ENCODE measurements around the gene PSIP1.

The PSIP1 gene

DNA sequence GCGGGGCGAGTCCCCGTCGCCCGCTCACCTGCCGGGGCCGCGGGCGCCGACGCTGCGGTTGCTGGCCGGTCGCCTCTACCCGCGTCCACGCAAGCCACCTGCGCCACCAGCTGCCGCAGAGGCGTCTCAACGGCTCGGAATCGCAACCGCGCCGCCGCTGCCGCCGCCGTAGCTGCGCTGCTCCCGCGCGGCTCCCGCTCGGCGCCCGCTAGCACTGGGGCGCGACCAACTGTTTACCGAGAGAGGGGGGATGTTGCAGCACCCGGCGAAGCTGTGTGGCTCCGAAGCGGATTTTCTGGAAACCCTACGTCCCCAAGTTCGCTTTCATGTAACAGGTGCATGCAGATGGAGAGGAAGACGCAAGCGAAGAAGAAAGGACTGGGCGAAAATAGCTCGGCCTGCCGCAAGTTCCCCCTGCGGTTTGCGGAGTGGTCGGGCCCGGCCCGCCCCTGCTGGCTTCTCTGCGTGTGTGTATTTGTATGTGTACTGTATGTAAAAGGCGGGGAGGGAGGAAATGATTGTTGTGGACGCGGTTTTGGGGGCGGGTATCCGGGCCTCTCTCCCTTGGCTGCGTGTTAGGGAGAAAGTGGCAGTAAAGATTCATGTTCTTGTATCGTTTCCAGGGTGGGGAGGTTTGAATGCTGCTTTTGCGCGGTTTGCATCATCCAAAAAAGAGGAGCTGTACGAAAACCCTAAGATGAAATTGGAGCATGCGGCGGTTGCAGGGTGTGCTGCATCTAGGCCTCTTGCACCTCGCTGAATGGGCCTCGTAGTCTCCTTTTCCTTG lies at the start of gene PSIP1:
Gene PSIP1, minus strand, starts transcription at position 182 of the 787 bp plus-strand sequence. CDS start 782 bp downstream, outside the sequence.
- TF ChIP-seq MYC (IDR thresholded peaks at IDR 0.05; ENCODE audit: low read depth, low read length) (no peak; the same call in none of the 2 replicates), POLR2A (IDR thresholded peaks at IDR 0.05; ENCODE audit: extremely low read depth, insufficient read length) (peak; percentile 93)
- TF ChIP-seq, protein P1, sequence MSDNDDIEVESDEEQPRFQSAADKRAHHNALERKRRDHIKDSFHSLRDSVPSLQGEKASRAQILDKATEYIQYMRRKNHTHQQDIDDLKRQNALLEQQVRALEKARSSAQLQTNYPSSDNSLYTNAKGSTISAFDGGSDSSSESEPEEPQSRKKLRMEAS (IDR thresholded peaks at IDR 0.05; ENCODE audit: low read depth, low read length) = peak; percentile 55
- TF ChIP-seq, protein P2, sequence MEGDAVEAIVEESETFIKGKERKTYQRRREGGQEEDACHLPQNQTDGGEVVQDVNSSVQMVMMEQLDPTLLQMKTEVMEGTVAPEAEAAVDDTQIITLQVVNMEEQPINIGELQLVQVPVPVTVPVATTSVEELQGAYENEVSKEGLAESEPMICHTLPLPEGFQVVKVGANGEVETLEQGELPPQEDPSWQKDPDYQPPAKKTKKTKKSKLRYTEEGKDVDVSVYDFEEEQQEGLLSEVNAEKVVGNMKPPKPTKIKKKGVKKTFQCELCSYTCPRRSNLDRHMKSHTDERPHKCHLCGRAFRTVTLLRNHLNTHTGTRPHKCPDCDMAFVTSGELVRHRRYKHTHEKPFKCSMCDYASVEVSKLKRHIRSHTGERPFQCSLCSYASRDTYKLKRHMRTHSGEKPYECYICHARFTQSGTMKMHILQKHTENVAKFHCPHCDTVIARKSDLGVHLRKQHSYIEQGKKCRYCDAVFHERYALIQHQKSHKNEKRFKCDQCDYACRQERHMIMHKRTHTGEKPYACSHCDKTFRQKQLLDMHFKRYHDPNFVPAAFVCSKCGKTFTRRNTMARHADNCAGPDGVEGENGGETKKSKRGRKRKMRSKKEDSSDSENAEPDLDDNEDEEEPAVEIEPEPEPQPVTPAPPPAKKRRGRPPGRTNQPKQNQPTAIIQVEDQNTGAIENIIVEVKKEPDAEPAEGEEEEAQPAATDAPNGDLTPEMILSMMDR (IDR thresholded peaks at IDR 0.05; ENCODE audit: low read depth, low read length) = no peak
- peak; percentile 99 for DNase-seq (ENCODE audit: low read depth)

DNA sequence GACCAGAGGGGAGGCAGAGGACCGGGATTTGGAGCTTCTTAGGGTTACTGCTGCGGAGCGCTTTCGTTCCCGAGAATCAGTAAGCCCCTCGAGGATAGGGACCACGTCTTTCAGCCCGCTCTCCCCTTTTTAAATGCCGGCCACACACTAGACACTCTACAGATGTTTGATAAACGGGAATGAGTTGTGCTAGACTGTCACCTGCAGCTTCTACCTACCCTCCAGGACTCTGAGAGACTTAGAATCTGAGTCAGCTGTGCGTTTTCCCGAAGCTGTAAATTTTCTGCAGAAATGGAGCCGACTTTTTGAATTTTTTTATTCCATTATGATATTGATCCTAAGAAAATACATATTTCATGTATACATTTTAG lies 42.7 kb upstream of the PSIP1 start:
- TF ChIP-seq, protein P1 (IDR thresholded peaks at IDR 0.05; ENCODE audit: low read depth, low read length) = no peak
- TF ChIP-seq POLR2A (IDR thresholded peaks at IDR 0.05; ENCODE audit: extremely low read depth, insufficient read length) (no peak), MYC (IDR thresholded peaks at IDR 0.05; ENCODE audit: low read depth, low read length) (no peak)
- TF ChIP-seq, protein P2 (IDR thresholded peaks at IDR 0.05; ENCODE audit: low read depth, low read length) = no peak
- DNase-seq (ENCODE audit: low read depth) = no peak

More for the DNA sequence above, at the start of gene PSIP1:
- H3K4me3 ChIP-seq (ENCODE audit: low read depth, low read length) = peak within 1 kb of the TSS; percentile 71

DNA sequence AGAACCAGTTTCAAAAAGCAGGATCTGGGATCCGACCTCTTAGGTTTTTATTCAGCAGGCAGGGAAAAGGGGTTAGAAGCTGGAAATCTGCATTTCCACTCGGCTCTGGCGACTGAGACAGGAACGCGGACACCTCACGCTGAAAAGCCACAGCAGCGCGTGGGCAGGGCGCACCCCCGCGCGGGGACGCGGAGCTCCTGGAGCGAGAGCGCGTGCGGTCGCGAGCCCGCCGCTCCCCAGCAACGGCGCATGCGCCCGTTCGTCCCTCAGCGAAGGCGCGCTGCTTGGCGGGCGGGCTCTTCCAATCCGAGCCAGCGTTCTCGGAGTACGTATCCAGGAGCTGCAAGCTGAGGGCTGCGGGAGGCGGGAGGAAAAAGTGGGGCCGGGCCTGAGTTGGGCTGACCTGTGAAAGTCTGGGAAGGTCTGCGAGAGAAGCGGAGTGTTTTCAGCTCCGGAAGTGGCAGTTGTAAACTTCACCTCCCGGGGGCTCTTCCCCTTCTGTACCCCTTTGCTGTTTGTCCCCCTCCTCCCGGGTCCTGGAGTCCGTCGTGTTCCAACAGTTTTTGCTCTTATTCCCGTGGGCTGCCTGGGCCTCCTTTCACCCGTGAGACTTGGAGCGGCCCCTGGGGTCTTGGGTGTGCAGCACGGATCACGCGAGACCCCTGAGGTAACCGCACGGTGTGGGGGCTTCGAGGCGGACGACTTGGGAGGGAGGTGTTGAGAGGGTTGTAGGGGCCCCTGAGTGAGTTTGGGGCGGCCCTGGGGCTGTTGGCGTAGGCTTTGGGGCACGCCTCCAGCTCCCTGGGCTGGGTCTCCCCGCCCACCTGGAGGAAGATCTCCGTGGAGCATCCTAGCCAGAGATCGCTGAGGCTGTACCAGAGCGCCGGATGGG lies 42.1 kb upstream of the PSIP1 start, which contains the start of gene CCDC171:
Gene CCDC171, plus strand, starts transcription at position 408 of the 892 bp plus-strand sequence. CDS start 11,046 bp downstream, outside the sequence.
- DNase-seq (ENCODE audit: low read depth) = peak; percentile 100
- H3K4me3 ChIP-seq (ENCODE audit: low read depth, low read length) = peak within 1 kb of the TSS; percentile 85
- TF ChIP-seq, protein P1 (IDR thresholded peaks at IDR 0.05; ENCODE audit: low read depth, low read length) = peak; percentile 87
- TF ChIP-seq, protein P2 (IDR thresholded peaks at IDR 0.05; ENCODE audit: low read depth, low read length) = peak; percentile 8
- TF ChIP-seq MYC (IDR thresholded peaks at IDR 0.05; ENCODE audit: low read depth, low read length) = peak; percentile 88
- peak; percentile 94 for TF ChIP-seq POLR2A (IDR thresholded peaks at IDR 0.05; ENCODE audit: extremely low read depth, insufficient read length)

More for the DNA sequence above, 42.7 kb upstream of the PSIP1 start:
- H3K4me3 ChIP-seq (ENCODE audit: low read depth, low read length) = peak overlapping the region; percentile 85

DNA sequence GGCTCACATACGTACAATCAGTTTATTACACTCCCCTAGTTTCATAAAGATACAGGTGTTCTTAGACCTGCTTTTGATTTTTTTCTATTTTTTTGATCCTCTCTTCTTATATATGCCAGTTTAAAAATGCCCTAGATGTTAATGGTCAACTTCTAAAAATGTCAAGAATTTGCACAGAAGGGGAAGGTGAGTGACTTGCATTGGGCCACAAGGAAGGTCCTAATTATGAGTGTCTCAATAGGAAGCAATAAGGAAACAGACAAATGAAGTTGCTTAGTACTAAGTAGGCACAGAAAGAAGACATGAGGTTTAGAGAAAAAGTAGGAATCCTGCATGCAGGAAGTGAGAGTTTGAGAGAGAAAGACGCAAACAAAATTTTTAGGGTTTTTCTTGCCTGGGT lies 38.8 kb upstream of the PSIP1 start:
- H3K4me3 ChIP-seq (ENCODE audit: low read depth, low read length) = no peak overlapping the region
- no peak for DNase-seq (ENCODE audit: low read depth)
- TF ChIP-seq POLR2A (IDR thresholded peaks at IDR 0.05; ENCODE audit: extremely low read depth, insufficient read length) (no peak), MYC (IDR thresholded peaks at IDR 0.05; ENCODE audit: low read depth, low read length) (no peak)
- TF ChIP-seq, protein P1 (IDR thresholded peaks at IDR 0.05; ENCODE audit: low read depth, low read length) = no peak
- TF ChIP-seq, protein P2 (IDR thresholded peaks at IDR 0.05; ENCODE audit: low read depth, low read length) = no peak

DNA sequence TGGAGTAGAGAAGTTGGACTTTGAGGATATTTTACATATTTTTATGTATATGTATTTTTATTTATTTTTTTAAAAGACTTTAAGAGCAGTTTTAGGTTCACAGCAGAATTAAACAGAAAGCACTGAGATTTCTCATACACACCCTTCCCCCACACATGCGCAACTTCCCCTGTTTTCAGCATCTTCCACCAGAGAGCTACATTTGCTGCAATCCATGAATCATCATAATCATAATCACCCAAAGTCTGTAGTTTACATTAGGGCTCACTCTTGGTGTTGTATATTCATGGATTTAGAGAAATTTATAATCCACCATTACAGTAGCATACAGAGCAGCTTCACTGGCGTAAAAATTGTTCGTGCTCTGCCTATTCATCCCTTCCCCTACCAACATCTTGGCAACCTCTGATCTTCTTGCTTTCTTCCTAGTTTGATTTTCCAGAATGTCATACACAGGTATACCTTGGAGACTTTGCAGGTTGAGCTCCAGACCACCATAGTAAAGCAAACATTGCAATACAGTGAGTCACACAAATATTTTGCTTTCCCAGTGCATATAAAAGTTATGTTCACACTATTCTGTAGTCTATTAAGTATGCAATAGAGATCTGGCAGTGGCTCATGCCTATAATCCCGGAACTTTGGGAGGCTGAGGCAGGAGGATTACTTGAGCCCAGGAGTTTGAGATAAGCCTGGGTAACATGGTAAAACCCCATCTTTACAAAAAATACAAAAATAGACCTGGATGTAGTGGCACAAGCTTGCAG lies 32.5 kb upstream of the PSIP1 start:
- peak; percentile 66 for DNase-seq (ENCODE audit: low read depth)
- no peak for TF ChIP-seq POLR2A (IDR thresholded peaks at IDR 0.05; ENCODE audit: extremely low read depth, insufficient read length)
- TF ChIP-seq MYC (IDR thresholded peaks at IDR 0.05; ENCODE audit: low read depth, low read length) = peak; percentile 17; the same call in 1 of the 2 replicates
- no peak overlapping the region for H3K4me3 ChIP-seq (ENCODE audit: low read depth, low read length)
